Measurements from ENCODE around the gene PTPRS. TPM values are rescaled to one million over a fixed set of nuclear protein-coding genes. Genes with fewer than 3 reads are reported as not detected.

The PTPRS gene
- total RNA-seq, 1 donor from 2014 or later = 10.3 TPM

DNA sequence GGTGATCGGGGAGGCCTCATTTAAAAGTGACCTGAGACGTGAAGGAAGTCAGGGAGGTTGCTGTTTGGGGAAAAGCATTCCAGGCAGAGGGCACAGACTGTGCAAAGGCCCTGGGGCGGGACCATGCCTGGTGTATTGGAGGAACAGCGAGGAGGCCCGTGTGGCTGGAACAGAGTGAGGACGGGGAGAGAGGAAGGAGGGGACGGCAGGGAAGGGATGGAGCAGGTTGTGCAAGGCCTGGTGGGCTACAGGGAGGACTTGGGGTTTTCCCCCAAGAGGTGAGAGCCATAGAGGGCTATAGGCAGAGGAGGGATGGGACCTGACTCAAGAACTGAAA lies 17.2 kb downstream of the PTPRS start:
- DNase-seq (ENCODE audit: low read depth) = no peak
- no peak for FAIRE-seq
- H3K4me3 ChIP-seq (ENCODE audit: low read depth, low read length) = no peak overlapping the region

GRCh38 chr19:5321851-5322681 lies 18.5 kb downstream of the PTPRS start:
- DNase-seq (ENCODE audit: low read depth) = no peak
- FAIRE-seq = no peak
- H3K36me3 ChIP-seq (ENCODE audit: control insufficient read depth, insufficient read depth, low read length) = no peaks in the 10 kb centered on the region
- no peak for TF ChIP-seq CTCF (IDR thresholded peaks at IDR 0.05; ENCODE audit: insufficient read depth, low read length, severe bottlenecking)
- no peak overlapping the region for H3K4me3 ChIP-seq (ENCODE audit: low read depth, low read length)
- H3K27me3 ChIP-seq (ENCODE audit: control insufficient read depth, insufficient read depth, low read length) = no peaks in the 10 kb centered on the region

More for the DNA sequence above, 17.2 kb downstream of the PTPRS start:
- TF ChIP-seq CTCF (IDR thresholded peaks at IDR 0.05; ENCODE audit: insufficient read depth, low read length, severe bottlenecking) = no peak
- Histone ChIP-seq H3K27me3 (ENCODE audit: control insufficient read depth, insufficient read depth, low read length) (no peaks in the 10 kb centered on the region), H3K36me3 (ENCODE audit: control insufficient read depth, insufficient read depth, low read length) (no peaks in the 10 kb centered on the region)

- FAIRE-seq = no peak
- H3K27me3 ChIP-seq (ENCODE audit: control insufficient read depth, insufficient read depth, low read length) = no peaks in the 10 kb centered on the region
- no peak for DNase-seq (ENCODE audit: low read depth)
- TF ChIP-seq CTCF (IDR thresholded peaks at IDR 0.05; ENCODE audit: insufficient read depth, low read length, severe bottlenecking) = no peak
- H3K4me3 ChIP-seq (ENCODE audit: low read depth, low read length) = no peak overlapping the region
- no peaks in the 10 kb centered on the region for H3K36me3 ChIP-seq (ENCODE audit: control insufficient read depth, insufficient read depth, low read length)
These were observed 19.5 kb downstream of the PTPRS start for GRCh38 chr19:5321066-5321642.

GRCh38 chr19:5319516-5319915 lies 21.1 kb downstream of the PTPRS start:
- FAIRE-seq (no peak), DNase-seq (ENCODE audit: low read depth) (no peak)
- Histone ChIP-seq H3K4me3 (ENCODE audit: low read depth, low read length) (no peak overlapping the region), H3K27me3 (ENCODE audit: control insufficient read depth, insufficient read depth, low read length) (no peaks in the 10 kb centered on the region), H3K36me3 (ENCODE audit: control insufficient read depth, insufficient read depth, low read length) (no peaks in the 10 kb centered on the region)
- no peak for TF ChIP-seq CTCF (IDR thresholded peaks at IDR 0.05; ENCODE audit: insufficient read depth, low read length, severe bottlenecking)

DNA sequence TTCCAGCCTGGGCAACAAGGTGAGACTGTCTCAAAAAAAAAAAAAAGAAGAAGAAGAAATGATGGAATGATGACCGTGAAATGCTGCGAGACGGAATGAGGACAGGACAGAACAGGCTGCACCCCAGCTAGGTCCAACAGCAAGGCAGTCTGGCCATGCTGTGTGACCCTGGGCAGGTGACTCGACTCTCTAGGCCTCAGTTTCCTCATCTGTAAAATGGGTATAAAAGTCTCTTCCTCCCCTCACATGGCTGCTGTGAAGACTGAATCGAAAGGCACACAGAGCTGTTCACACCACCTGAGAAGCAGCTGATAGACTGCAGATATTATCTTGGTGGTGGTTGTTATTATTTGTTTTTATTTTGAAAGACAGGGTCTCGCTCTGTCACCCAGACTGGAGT lies 22.3 kb downstream of the PTPRS start:
- Histone ChIP-seq H3K4me3 (ENCODE audit: low read depth, low read length) (no peak overlapping the region), H3K36me3 (ENCODE audit: control insufficient read depth, insufficient read depth, low read length) (no peaks in the 10 kb centered on the region), H3K27me3 (ENCODE audit: control insufficient read depth, insufficient read depth, low read length) (no peaks in the 10 kb centered on the region)
- no peak for FAIRE-seq
- no peak for DNase-seq (ENCODE audit: low read depth)
- no peak for TF ChIP-seq CTCF (IDR thresholded peaks at IDR 0.05; ENCODE audit: insufficient read depth, low read length, severe bottlenecking)
